Mesothelial cell of epicardium (in vitro differentiated cells): ENCODE results near the gene NUDT9. TPM values are rescaled to one million over a fixed set of nuclear protein-coding genes. Genes with fewer than 3 reads are reported as not detected.
"Not testable (repeated sequence)": the region's sequence is repeated elsewhere in the genome, so short reads cannot be mapped to it uniquely, and the experiment has no call there.

ENCODE experiments used
- DNase-seq, 2 experiments: peaks; one replicate each; pipeline ENCODE4 v3.0.0; 2021; ENCODE audit warnings: low spot score in 2 of 2; ENCODE audit not compliant: unreplicated experiment in 2 of 2
- H3K27ac Mint-ChIP-seq: 2 replicates; pipeline ENCODE4 v1.8.0; 2021; ENCODE audit warnings: mixed read lengths
- H3K27me3 Mint-ChIP-seq: 2 replicates; pipeline ENCODE4 v1.8.0; 2021; ENCODE audit warnings: low read depth, mixed read lengths
- H3K36me3 Mint-ChIP-seq: 2 replicates; pipeline ENCODE4 v1.8.0; 2021; ENCODE audit warnings: mixed read lengths
- H3K4me1 Mint-ChIP-seq: 2 replicates; pipeline ENCODE4 v1.8.0; 2021; ENCODE audit warnings: mixed read lengths
- H3K4me3 Mint-ChIP-seq: 2 replicates; pipeline ENCODE4 v1.8.0; 2021; ENCODE audit warnings: mild to moderate bottlenecking, moderate library complexity, mixed read lengths
- H3K9me3 Mint-ChIP-seq: 2 replicates; pipeline ENCODE4 v1.8.0; 2021; ENCODE audit warnings: mixed read lengths
- CTCF ChIP-seq: fragments of 200-600 bp; sonication (generic); IDR thresholded peaks from one replicate; pipeline ENCODE4 v1.5.0; 2021; ENCODE audit warnings: antibody characterized with exemption; ENCODE audit not compliant: unreplicated experiment
- total RNA-seq: library from RNA; stranded (reverse); gene quantifications from 3 replicates; pipeline ENCODE4 v1.2.1, GENCODE V29; 2021

Gene NUDT9
- total RNA-seq, 1 donor from 2014 or later = 26.0 TPM

GRCh38 chr4:87491436-87491835 is 69.1 kb downstream of the NUDT9 start:
- DNase-seq = no peak
- H3K9me3 Mint-ChIP-seq = peaks cover 24% of the 10 kb centered on the region
- H3K27me3 Mint-ChIP-seq = no peaks in the 10 kb centered on the region
- H3K27ac Mint-ChIP-seq = no peak overlapping the region
- H3K4me3 Mint-ChIP-seq = no peak overlapping the region
- H3K36me3 Mint-ChIP-seq = peaks cover 20% of the 10 kb centered on the region
- no peak for TF ChIP-seq CTCF
- peaks cover 2% of the 10 kb centered on the region for H3K4me1 Mint-ChIP-seq

- not testable (repeated sequence) for H3K4me1 Mint-ChIP-seq, H3K27me3 Mint-ChIP-seq, DNase-seq, H3K27ac Mint-ChIP-seq, H3K4me3 Mint-ChIP-seq
- H3K36me3 Mint-ChIP-seq = peaks cover 20% of the 10 kb centered on the region
- peaks cover 20% of the 10 kb centered on the region for H3K9me3 Mint-ChIP-seq
Measured at GRCh38 chr4:87491851-87492250, 69.5 kb downstream of the NUDT9 start.

GRCh38 chr4:87493115-87493514 is 70.7 kb downstream of the NUDT9 start:
- Mint-ChIP-seq H3K36me3 (peaks cover 12% of the 10 kb centered on the region), H3K27me3 (no peaks in the 10 kb centered on the region), H3K27ac (no peak overlapping the region), H3K9me3 (peaks cover 10% of the 10 kb centered on the region), H3K4me3 (no peak overlapping the region), H3K4me1 (peaks cover 3% of the 10 kb centered on the region)
- DNase-seq = no peak
- TF ChIP-seq CTCF = no peak

GRCh38 chr4:87497159-87497558 is 74.8 kb downstream of the NUDT9 start:
- Mint-ChIP-seq H3K27me3 (no peaks in the 10 kb centered on the region), H3K4me3 (no peak overlapping the region), H3K4me1 (peaks cover 14% of the 10 kb centered on the region), H3K9me3 (peaks cover 6% of the 10 kb centered on the region), H3K36me3 (peaks cover 6% of the 10 kb centered on the region), H3K27ac (no peak overlapping the region)
- no peak for DNase-seq
- peak; percentile 49 for TF ChIP-seq CTCF

GRCh38 chr4:87497578-87497977 is 75.2 kb downstream of the NUDT9 start:
- no peaks in the 10 kb centered on the region for H3K27me3 Mint-ChIP-seq
- peaks cover 6% of the 10 kb centered on the region for H3K9me3 Mint-ChIP-seq
- peaks cover 6% of the 10 kb centered on the region for H3K36me3 Mint-ChIP-seq
- peaks cover 18% of the 10 kb centered on the region for H3K4me1 Mint-ChIP-seq
- no peak for DNase-seq
- no peak overlapping the region for H3K27ac Mint-ChIP-seq
- no peak for TF ChIP-seq CTCF
- no peak overlapping the region for H3K4me3 Mint-ChIP-seq

- peaks cover 6% of the 10 kb centered on the region for H3K9me3 Mint-ChIP-seq
- no peak overlapping the region for H3K4me3 Mint-ChIP-seq
- TF ChIP-seq CTCF = no peak
- peaks cover 22% of the 10 kb centered on the region for H3K4me1 Mint-ChIP-seq
- H3K36me3 Mint-ChIP-seq = peaks cover 6% of the 10 kb centered on the region
- H3K27ac Mint-ChIP-seq = no peak overlapping the region
- no peak for DNase-seq
- H3K27me3 Mint-ChIP-seq = no peaks in the 10 kb centered on the region
Measured at GRCh38 chr4:87498446-87498900, 76.1 kb downstream of the NUDT9 start.
